GM13977 (cell line): ENCODE measurements around the gene KCNJ10.

Experiments
- DNase-seq: peaks from one replicate; pipeline ENCODE4 v3.0.0; 2012; ENCODE audit warnings: low spot score
- CTCF ChIP-seq: IDR thresholded peaks from 2 replicates; pipeline ENCODE4 v1.5.1; 2012; ENCODE audit warnings: mild to moderate bottlenecking, control low read depth; ENCODE audit not compliant: insufficient read depth; ENCODE audit errors: extremely low read depth, missing control alignments
- in situ Hi-C: fragments of 300-500 bp; cut with MboI; formaldehyde crosslinking; loops from one replicate; pipeline ENCODE4 v1.12.0; 2022; ENCODE audit warnings: low sequenced_read_pairs, low pct_unique_long_range_greater_than_20kb, mixed read lengths, inconsistent platforms; ENCODE audit not compliant: unreplicated experiment

KCNJ10 gene

GRCh38 chr1:159981351-159982055, 88.5 kb downstream of the KCNJ10 start:
- no peak for TF ChIP-seq CTCF
- DNase-seq: no peak
- in situ Hi-C loops: no loop called here

- DNase-seq: no peak
- TF ChIP-seq CTCF: no peak
- in situ Hi-C loops: no loop called here
Observed at GRCh38 chr1:159980786-159981185, 89.2 kb downstream of the KCNJ10 start.

GRCh38 chr1:159980076-159980475, 89.9 kb downstream of the KCNJ10 start:
- DNase-seq: no peak
- in situ Hi-C loops: no loop called here

GRCh38 chr1:159979257-159979656, 90.7 kb downstream of the KCNJ10 start:
- in situ Hi-C loops: no loop called here
- TF ChIP-seq CTCF: no peak
- DNase-seq: no peak

More at GRCh38 chr1:159980076-159980475, 89.9 kb downstream of the KCNJ10 start:
- no peak for TF ChIP-seq CTCF

- no peak for DNase-seq
- in situ Hi-C loops: no loop called here
- no peak for TF ChIP-seq CTCF
Observed at GRCh38 chr1:159978107-159978398, 91.9 kb downstream of the KCNJ10 start.

GRCh38 chr1:159977364-159978106, 92.4 kb downstream of the KCNJ10 start:
- in situ Hi-C loops: no loop called here
- TF ChIP-seq CTCF: no peak

More at GRCh38 chr1:159977364-159978106, 92.4 kb downstream of the KCNJ10 start:
- no peak for DNase-seq
